ENCODE data around the gene IFFO2.

Gene IFFO2

GRCh38 chr1:18921516-18922251 is 34.8 kb downstream of the IFFO2 start:
- DNase-seq (ENCODE audit: low read depth) = no peak
- no peak overlapping the region for H3K4me3 ChIP-seq (ENCODE audit: low read depth, low read length)
- TF ChIP-seq, protein P1, sequence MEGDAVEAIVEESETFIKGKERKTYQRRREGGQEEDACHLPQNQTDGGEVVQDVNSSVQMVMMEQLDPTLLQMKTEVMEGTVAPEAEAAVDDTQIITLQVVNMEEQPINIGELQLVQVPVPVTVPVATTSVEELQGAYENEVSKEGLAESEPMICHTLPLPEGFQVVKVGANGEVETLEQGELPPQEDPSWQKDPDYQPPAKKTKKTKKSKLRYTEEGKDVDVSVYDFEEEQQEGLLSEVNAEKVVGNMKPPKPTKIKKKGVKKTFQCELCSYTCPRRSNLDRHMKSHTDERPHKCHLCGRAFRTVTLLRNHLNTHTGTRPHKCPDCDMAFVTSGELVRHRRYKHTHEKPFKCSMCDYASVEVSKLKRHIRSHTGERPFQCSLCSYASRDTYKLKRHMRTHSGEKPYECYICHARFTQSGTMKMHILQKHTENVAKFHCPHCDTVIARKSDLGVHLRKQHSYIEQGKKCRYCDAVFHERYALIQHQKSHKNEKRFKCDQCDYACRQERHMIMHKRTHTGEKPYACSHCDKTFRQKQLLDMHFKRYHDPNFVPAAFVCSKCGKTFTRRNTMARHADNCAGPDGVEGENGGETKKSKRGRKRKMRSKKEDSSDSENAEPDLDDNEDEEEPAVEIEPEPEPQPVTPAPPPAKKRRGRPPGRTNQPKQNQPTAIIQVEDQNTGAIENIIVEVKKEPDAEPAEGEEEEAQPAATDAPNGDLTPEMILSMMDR (IDR thresholded peaks at IDR 0.05; ENCODE audit: insufficient read depth, low read depth, low read length, missing control alignments) = no peak

GRCh38 chr1:18920931-18921330 is 35.5 kb downstream of the IFFO2 start:
- no peak for DNase-seq (ENCODE audit: low read depth)
- TF ChIP-seq, protein P1 (IDR thresholded peaks at IDR 0.05; ENCODE audit: insufficient read depth, low read depth, low read length, missing control alignments) = no peak

GRCh38 chr1:18919956-18920355 is 36.5 kb downstream of the IFFO2 start:
- H3K4me3 ChIP-seq (ENCODE audit: low read depth, low read length) = no peak overlapping the region
- TF ChIP-seq, protein P1 (IDR thresholded peaks at IDR 0.05; ENCODE audit: insufficient read depth, low read depth, low read length, missing control alignments) = no peak
- DNase-seq (ENCODE audit: low read depth) = no peak

More at GRCh38 chr1:18920931-18921330, 35.5 kb downstream of the IFFO2 start:
- no peak overlapping the region for H3K4me3 ChIP-seq (ENCODE audit: low read depth, low read length)

- TF ChIP-seq, protein P1 (IDR thresholded peaks at IDR 0.05; ENCODE audit: insufficient read depth, low read depth, low read length, missing control alignments) = no peak
- DNase-seq (ENCODE audit: low read depth) = no peak
- no peak overlapping the region for H3K4me3 ChIP-seq (ENCODE audit: low read depth, low read length)
Measured at GRCh38 chr1:18919197-18919905, 37.1 kb downstream of the IFFO2 start.

DNA sequence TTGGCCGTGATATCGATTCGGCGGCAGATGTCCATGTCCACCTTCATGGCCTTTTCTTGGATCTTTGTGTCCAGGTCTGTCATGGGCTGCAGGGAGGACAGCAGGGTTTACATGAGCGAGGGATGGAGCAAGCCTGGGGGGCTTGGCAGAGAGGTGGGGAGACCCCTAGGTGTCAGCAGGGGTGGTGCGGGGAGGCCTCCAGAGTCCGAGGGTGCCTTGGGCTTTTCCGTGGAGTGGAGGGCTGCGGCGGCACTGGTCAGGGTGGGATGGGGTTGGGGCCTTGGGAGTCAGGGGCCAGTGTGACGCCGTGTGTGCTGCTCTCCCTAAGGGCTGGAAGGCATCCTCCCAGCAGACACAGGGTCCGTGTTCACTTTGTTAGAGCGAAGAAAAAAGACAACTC is 38.1 kb downstream of the IFFO2 start:
- no peak overlapping the region for H3K4me3 ChIP-seq (ENCODE audit: low read depth, low read length)
- TF ChIP-seq, protein P1 (IDR thresholded peaks at IDR 0.05; ENCODE audit: insufficient read depth, low read depth, low read length, missing control alignments) = no peak

DNA sequence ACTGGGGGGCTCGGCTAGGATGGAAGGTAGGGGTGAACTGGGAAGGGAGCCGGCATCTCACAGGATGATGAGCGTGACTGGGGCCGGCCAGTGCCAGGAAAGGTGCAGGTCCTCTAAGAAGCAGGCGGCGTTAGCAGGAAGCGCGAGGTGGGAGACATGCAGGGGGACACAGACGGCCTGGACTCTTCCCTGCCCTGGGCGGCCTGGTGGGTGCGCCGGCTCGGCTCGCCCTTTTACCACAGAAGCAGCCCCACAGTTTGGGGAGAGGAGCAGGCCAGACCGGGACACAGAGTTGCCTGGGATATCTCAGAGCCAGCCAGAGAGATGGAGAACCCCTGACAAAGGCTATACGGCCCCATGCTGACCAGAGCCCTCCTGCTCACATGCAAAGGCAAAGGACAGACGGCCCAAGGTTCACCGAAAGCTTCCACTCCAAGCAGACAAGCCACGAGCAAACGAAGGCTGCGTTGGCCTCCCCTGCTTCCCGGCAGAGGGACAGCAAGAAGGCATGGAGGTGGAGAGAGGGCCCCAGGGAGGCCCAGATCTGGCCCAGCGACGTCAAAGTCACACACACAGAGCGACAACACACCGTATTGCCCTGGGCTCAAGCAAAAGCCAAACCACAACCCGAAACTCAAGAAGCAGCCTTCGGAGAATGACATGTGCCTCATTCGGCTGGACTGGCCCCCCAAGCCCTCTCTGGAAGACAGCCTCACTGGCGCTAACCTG is 39.2 kb downstream of the IFFO2 start:
- TF ChIP-seq, protein P1 (IDR thresholded peaks at IDR 0.05; ENCODE audit: insufficient read depth, low read depth, low read length, missing control alignments) = no peak
- DNase-seq (ENCODE audit: low read depth) = no peak
- H3K4me3 ChIP-seq (ENCODE audit: low read depth, low read length) = no peak overlapping the region

More for the DNA sequence above, 38.1 kb downstream of the IFFO2 start:
- DNase-seq (ENCODE audit: low read depth) = no peak
